ENCODE results near the gene UMAD1.
"Not testable (repeated sequence)": the region's sequence is repeated elsewhere in the genome, so short reads cannot be mapped to it uniquely, and the experiment has no call there.

UMAD1 gene

DNA sequence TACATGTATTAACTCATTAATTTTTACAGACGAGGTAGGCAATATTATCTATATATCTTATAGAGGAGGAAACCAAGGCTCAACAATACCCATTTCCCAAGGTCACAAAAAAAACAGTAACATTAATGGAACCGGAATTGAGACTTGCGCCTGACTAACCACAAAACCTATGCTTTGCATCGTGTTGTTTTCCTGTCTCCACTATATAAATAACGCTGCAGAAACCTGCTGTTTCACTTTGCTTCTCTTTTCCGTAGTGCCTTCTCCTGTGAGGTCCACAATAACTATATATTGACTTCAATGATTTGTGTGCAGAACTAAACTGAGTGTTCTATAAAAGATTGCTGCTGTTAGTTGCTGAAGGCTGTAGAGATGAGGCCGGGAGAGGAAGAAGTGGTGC lies 175.5 kb downstream of the UMAD1 start:
- H3K4me1 ChIP-seq (ENCODE audit: insufficient read depth, low read length), result peaks cover 10% of the 10 kb centered on the region
- H3K27me3 ChIP-seq (ENCODE audit: insufficient read depth, low read length), result no peaks in the 10 kb centered on the region
- no peaks in the 10 kb centered on the region for H3K36me3 ChIP-seq (ENCODE audit: insufficient read depth, low read length)
- no peak overlapping the region for H3K4me3 ChIP-seq (ENCODE audit: low read length)
- H3K9me3 ChIP-seq (ENCODE audit: low read length), result peaks cover 3% of the 10 kb centered on the region
- H2AFZ ChIP-seq (ENCODE audit: low read depth, low read length), result no peak overlapping the region

DNA sequence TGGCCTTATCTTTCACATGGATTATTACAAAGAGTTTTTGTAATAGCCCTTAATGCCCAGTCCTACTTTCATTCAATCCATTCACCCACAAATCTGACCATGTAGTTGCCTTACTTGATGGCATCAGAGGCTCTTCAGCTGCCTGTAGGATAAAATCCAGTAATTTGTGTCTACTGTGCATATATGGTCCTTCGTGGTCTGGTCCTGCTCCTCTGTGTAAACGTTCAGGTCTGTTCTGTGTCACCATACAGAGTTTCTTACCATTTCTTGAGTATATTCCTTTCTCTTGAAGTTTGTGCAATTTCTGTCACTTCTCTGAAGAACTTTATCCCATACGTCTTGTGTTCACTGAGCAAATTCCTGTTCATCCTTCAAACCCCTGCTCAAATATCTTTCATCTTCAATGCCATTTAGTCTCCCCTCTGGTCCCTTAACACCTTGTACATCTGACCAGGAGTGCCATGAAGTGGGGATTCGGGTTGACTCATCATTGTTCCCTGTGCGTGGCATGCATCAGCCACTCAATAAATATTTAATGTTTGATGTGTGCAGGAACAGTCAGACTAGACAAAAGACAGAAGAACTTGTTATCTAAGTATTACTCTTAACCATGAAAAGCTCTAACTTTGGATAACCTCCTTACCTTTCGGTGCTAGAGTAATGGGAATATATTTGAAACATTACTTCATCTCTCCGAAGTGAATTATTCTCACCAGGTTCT lies 176.4 kb downstream of the UMAD1 start:
- Histone ChIP-seq H3K27me3 (ENCODE audit: insufficient read depth, low read length) (no peaks in the 10 kb centered on the region), H3K36me3 (ENCODE audit: insufficient read depth, low read length) (no peaks in the 10 kb centered on the region), H3K4me3 (ENCODE audit: low read length) (no peak overlapping the region), H2AFZ (ENCODE audit: low read depth, low read length) (no peak overlapping the region), H3K9me3 (ENCODE audit: low read length) (peaks cover 3% of the 10 kb centered on the region), H3K4me1 (ENCODE audit: insufficient read depth, low read length) (peaks cover 15% of the 10 kb centered on the region)

DNA sequence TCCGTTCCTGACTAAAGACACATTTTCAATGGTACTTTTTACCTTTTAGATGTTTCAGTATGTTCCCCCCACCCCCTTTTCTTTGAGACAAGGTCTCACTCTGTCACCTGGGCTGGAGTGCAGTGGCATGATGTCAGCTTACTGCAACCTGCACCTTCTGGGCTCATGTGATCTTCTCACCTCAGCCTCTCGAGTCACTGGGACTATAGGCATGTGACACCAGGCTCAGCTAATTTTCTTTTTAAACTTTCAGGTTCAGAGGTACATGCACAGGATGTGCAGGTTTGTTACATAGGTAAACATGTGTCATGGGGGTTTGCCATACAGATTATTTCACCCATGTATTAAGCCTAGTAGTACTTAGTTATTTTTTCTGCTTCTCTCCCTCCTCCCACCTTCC lies 177.2 kb downstream of the UMAD1 start:
- Histone ChIP-seq H3K4me3 (ENCODE audit: low read length) (no peak overlapping the region), H3K36me3 (ENCODE audit: insufficient read depth, low read length) (no peaks in the 10 kb centered on the region), H3K27me3 (ENCODE audit: insufficient read depth, low read length) (no peaks in the 10 kb centered on the region), H3K9me3 (ENCODE audit: low read length) (peaks cover 3% of the 10 kb centered on the region), H3K4me1 (ENCODE audit: insufficient read depth, low read length) (peaks cover 20% of the 10 kb centered on the region), H2AFZ (ENCODE audit: low read depth, low read length) (no peak overlapping the region)

DNA sequence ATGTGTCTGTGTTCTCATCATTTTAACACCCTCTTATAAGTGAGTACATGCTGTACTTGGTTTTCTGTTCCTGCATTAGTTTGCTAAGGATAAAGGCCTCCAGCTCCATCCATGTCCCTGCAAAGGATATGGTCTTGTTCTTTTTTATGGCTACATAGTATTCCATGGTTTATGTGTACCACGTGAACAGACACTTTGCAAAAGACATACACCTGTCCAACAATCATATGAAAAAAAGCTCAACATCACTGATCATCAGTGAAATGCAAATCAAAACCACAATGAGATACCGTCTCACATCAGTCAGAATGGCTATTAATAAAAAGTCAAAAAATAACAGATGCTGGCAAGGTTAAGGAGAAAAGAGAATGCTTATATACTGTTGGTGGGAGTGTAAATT lies 177.6 kb downstream of the UMAD1 start:
- not testable (repeated sequence) for H3K4me3 ChIP-seq (ENCODE audit: low read length); H3K27me3 ChIP-seq (ENCODE audit: insufficient read depth, low read length); H3K36me3 ChIP-seq (ENCODE audit: insufficient read depth, low read length); H3K9me3 ChIP-seq (ENCODE audit: low read length); H2AFZ ChIP-seq (ENCODE audit: low read depth, low read length)
- H3K4me1 ChIP-seq (ENCODE audit: insufficient read depth, low read length), result peaks cover 20% of the 10 kb centered on the region

DNA sequence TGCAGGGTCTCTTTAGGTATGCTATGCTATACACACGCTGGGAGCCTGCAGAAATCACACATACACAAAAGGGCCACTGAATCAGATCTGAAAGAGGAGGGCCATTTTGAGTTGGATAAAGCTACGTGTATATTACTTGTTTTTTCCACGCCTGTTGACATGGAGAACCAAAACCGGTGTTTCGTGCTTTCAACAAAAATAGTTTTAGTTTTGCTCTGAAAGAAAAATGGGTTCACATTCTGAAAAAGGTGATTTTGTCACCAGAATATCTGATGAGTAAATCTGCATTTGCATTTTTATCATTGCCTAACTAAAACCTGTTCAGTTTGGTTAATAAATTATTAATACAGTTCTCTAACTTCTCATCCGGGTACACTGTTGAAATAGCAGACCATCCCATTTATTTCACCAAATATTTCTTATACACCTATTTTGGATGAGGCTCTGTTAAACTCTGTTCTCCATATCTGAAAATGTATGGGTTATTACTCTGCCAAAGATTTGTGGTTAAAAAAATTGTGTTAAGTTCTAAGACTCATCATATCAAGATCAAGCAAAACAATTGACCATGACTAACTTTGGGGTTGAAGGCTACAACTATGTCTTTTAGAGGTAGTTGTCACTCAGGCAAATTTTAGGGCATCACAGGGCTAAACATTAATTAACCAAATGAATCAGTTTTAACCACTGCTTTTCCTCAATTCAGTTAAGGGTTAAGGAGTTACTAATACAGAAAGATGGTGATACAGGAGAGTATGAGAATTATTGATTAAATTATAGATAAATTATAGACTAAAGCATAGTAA lies 179.1 kb downstream of the UMAD1 start:
- Histone ChIP-seq H3K9me3 (ENCODE audit: low read length) (peaks cover 2% of the 10 kb centered on the region), H3K36me3 (ENCODE audit: insufficient read depth, low read length) (no peaks in the 10 kb centered on the region), H2AFZ (ENCODE audit: low read depth, low read length) (no peak overlapping the region), H3K4me1 (ENCODE audit: insufficient read depth, low read length) (peaks cover 20% of the 10 kb centered on the region), H3K4me3 (ENCODE audit: low read length) (no peak overlapping the region), H3K27me3 (ENCODE audit: insufficient read depth, low read length) (no peaks in the 10 kb centered on the region)

DNA sequence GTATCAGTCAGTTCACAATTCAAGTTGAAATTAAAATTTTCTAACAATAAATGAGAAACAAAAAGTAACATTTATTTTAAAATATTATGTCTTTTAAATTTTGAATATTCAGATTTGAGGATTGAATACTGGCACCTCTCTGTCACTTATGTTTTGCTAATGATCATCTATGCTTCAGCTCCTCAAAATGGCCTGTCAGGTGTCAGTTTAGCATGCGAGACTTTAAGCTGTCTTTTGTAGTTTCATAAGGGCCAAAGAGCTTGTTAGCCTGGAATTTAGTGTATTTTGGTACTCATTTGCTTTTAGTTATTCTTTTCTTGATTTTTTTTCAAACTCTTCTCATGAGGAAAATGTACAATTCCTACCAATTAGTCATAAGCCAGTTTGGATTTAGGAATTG lies 179.9 kb downstream of the UMAD1 start:
- no peaks in the 10 kb centered on the region for H3K36me3 ChIP-seq (ENCODE audit: insufficient read depth, low read length)
- H2AFZ ChIP-seq (ENCODE audit: low read depth, low read length), result no peak overlapping the region
- H3K27me3 ChIP-seq (ENCODE audit: insufficient read depth, low read length), result no peaks in the 10 kb centered on the region
- peaks cover 20% of the 10 kb centered on the region for H3K4me1 ChIP-seq (ENCODE audit: insufficient read depth, low read length)
- no peak overlapping the region for H3K4me3 ChIP-seq (ENCODE audit: low read length)
- no peaks in the 10 kb centered on the region for H3K9me3 ChIP-seq (ENCODE audit: low read length)

DNA sequence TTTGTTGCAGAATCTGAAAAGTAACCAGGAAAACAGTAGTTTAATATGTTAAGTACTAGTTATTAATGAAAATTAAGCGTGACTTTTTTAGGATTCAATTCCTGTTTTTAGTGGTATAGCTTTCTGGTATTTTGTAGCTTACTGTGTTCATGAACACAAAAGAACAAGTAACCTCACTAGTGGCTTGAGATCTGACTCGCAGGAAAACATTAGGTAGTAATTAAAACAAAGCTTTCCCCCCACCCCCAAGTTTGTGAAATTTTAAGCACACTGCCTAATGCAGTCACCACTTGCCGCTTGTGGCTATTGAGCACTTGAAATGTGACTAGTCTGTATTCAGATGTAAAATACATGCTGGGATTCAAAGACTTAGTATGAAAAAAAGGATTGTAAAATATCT lies 180.4 kb downstream of the UMAD1 start:
- Histone ChIP-seq H2AFZ (ENCODE audit: low read depth, low read length) (peak overlapping the region; percentile 26), H3K4me3 (ENCODE audit: low read length) (no peak overlapping the region), H3K9me3 (ENCODE audit: low read length) (no peaks in the 10 kb centered on the region), H3K4me1 (ENCODE audit: insufficient read depth, low read length) (peaks cover 20% of the 10 kb centered on the region), H3K36me3 (ENCODE audit: insufficient read depth, low read length) (no peaks in the 10 kb centered on the region), H3K27me3 (ENCODE audit: insufficient read depth, low read length) (no peaks in the 10 kb centered on the region)

DNA sequence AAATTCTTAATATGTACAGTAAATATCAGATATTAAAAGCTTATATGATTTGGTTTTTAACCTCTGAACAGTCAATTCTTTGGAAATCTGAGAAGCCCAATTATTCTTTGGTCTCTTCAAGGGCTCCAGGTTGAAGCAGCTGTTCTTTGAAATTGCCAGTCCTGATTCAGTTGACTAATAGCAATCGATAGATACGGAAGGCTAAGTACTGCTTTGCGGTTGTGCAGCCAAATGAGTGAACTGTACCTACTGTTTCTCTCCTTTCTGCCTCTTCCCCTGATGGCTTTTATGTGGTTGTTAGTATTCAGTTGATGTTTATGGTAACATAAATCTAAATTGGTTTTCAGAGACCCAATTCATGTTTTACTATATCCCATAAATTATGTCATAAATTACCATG lies 181.0 kb downstream of the UMAD1 start:
- no peak overlapping the region for H2AFZ ChIP-seq (ENCODE audit: low read depth, low read length)
- no peak overlapping the region for H3K4me3 ChIP-seq (ENCODE audit: low read length)
- H3K27me3 ChIP-seq (ENCODE audit: insufficient read depth, low read length), result no peaks in the 10 kb centered on the region
- H3K4me1 ChIP-seq (ENCODE audit: insufficient read depth, low read length), result peaks cover 20% of the 10 kb centered on the region
- no peaks in the 10 kb centered on the region for H3K9me3 ChIP-seq (ENCODE audit: low read length)
- H3K36me3 ChIP-seq (ENCODE audit: insufficient read depth, low read length), result no peaks in the 10 kb centered on the region

DNA sequence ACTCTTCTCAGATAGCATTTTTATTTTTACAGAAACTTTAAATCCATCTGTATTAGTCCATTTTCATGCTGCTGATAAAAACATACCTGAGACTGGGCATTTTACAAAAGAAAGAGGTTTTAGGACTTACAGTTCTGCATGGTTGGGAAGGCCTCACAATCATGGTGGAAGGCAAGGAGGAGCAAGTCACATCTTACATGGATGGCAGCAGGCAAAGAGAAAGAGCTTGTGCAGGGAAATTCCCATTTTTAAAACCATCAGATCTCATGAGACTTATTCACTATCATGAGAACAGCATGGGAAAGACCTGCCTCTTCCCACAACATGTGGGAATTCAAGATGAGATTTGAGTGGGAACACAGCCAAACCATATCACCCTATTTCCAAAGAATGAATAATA lies 184.7 kb downstream of the UMAD1 start:
- H3K4me3 ChIP-seq (ENCODE audit: low read length); H3K27me3 ChIP-seq (ENCODE audit: insufficient read depth, low read length); H2AFZ ChIP-seq (ENCODE audit: low read depth, low read length): not testable (repeated sequence)

DNA sequence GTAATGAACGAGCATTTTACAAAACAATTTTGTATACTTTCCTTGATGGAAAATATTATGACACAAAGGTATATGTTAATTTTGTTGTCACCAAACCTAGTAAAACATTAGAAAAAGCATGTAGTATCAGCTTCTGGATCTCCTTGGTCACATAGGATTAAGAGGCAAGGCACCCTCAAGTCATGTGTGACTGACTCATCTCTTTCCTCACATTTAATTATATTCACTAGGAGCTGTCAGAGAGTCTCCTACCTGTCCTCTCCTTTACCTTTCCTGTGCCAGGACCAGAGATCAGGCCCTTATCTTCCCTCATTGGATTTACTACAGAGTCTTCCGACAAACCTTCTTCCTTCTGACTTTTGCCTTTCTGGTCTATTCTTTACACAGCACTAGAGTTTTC lies 189.1 kb downstream of the UMAD1 start:
- Histone ChIP-seq H3K4me1 (ENCODE audit: insufficient read depth, low read length) (no peaks in the 10 kb centered on the region), H3K36me3 (ENCODE audit: insufficient read depth, low read length) (no peaks in the 10 kb centered on the region), H3K9me3 (ENCODE audit: low read length) (no peaks in the 10 kb centered on the region), H3K27me3 (ENCODE audit: insufficient read depth, low read length) (no peaks in the 10 kb centered on the region), H2AFZ (ENCODE audit: low read depth, low read length) (no peak overlapping the region), H3K4me3 (ENCODE audit: low read length) (no peak overlapping the region)

More for the DNA sequence above, 184.7 kb downstream of the UMAD1 start:
- not testable (repeated sequence) for H3K9me3 ChIP-seq (ENCODE audit: low read length); H3K36me3 ChIP-seq (ENCODE audit: insufficient read depth, low read length)
- peaks cover 18% of the 10 kb centered on the region for H3K4me1 ChIP-seq (ENCODE audit: insufficient read depth, low read length)

DNA sequence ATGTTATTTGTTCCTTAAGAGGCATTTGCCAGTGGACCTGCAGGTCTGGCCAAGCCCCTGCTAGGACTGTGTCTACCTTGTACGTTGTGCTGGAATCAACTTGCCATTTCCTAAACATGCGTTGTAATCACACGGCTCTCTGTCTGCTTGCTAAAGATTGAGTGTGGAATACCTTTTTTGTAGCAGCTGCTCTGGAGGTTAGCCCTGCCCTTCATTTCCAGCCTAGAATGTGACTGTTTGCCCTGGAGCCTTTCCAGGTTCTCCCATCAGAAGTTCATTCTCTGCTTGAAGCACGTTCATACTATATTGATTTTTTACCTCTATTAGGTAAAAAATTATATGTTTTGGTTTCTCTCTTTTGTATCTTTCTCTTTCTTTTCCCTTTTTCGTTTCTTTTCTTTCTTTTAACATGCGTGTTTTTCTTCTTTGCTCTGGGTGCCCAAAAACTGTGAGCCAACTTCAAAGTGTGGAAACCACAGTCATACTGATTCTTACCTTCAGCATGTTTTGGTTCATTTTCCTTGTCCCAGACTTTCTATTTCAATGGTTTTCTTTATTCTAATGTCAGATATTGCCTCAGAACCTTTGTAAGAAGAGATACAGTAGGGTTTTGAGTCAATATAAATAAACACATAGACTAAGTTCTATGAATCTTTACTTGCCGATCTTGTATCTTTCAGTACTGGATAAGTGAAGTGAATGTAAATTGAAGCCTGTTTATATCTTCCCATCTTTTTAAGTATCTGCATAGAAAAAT lies 189.7 kb downstream of the UMAD1 start:
- Histone ChIP-seq H3K9me3 (ENCODE audit: low read length) (no peaks in the 10 kb centered on the region), H3K4me3 (ENCODE audit: low read length) (no peak overlapping the region), H3K27me3 (ENCODE audit: insufficient read depth, low read length) (no peaks in the 10 kb centered on the region), H3K36me3 (ENCODE audit: insufficient read depth, low read length) (no peaks in the 10 kb centered on the region), H3K4me1 (ENCODE audit: insufficient read depth, low read length) (no peaks in the 10 kb centered on the region), H2AFZ (ENCODE audit: low read depth, low read length) (no peak overlapping the region)

DNA sequence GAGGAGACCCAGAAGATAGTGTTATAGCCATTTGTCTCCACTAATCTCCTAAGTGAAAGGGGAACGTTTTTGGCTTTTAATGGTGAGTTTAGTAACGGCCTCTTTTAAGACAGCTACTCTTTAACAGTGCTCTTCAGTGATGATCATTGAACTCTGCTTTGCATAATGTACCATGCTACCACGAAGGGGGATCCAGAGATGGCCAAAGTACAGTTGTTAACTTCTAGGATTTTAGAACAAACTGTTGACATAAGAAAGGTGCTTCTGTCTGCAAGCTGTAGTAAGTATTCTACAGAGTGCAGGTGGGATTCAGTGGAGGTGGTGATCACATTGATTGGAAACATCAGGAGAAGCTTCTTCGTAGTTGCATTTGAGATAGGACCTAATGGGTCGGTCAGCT lies 192.0 kb downstream of the UMAD1 start:
- Histone ChIP-seq H3K4me1 (ENCODE audit: insufficient read depth, low read length) (no peaks in the 10 kb centered on the region), H3K4me3 (ENCODE audit: low read length) (no peak overlapping the region), H2AFZ (ENCODE audit: low read depth, low read length) (no peak overlapping the region), H3K36me3 (ENCODE audit: insufficient read depth, low read length) (no peaks in the 10 kb centered on the region), H3K27me3 (ENCODE audit: insufficient read depth, low read length) (no peaks in the 10 kb centered on the region), H3K9me3 (ENCODE audit: low read length) (no peaks in the 10 kb centered on the region)

DNA sequence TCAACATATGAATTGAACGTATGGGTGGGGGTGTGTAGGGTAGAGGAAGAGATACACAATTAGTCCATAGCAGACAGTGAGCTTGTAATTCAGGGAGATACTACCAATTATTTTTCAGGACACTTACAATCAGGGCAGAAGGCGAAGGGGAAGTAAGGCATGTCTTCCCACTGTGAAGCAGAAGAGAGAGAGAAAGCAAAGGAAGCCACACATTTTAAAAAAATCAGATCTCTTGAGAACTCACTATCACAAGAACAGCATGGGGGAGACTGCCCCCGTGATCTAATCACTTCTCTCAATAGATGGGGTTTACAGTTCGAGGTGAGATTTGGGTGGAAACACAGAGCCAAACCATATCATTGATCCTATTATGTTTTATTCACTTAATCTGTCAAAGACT lies 194.2 kb downstream of the UMAD1 start:
- Histone ChIP-seq H3K9me3 (ENCODE audit: low read length) (no peaks in the 10 kb centered on the region), H3K36me3 (ENCODE audit: insufficient read depth, low read length) (no peaks in the 10 kb centered on the region), H3K4me3 (ENCODE audit: low read length) (no peak overlapping the region), H3K4me1 (ENCODE audit: insufficient read depth, low read length) (no peaks in the 10 kb centered on the region), H2AFZ (ENCODE audit: low read depth, low read length) (no peak overlapping the region), H3K27me3 (ENCODE audit: insufficient read depth, low read length) (no peaks in the 10 kb centered on the region)

All from neuron (in vitro differentiated cells).